ENCODE results near the gene SLC25A18. TPM values are rescaled to one million over a fixed set of nuclear protein-coding genes. Genes with fewer than 3 reads are reported as not detected.

SLC25A18 gene
- total and polyA plus RNA-seq, 2 of the 8 experiments (the other 6 are each of a cell fraction or from before 2014, with no cell fraction given), result 2.8 to 2.9 TPM

DNA sequence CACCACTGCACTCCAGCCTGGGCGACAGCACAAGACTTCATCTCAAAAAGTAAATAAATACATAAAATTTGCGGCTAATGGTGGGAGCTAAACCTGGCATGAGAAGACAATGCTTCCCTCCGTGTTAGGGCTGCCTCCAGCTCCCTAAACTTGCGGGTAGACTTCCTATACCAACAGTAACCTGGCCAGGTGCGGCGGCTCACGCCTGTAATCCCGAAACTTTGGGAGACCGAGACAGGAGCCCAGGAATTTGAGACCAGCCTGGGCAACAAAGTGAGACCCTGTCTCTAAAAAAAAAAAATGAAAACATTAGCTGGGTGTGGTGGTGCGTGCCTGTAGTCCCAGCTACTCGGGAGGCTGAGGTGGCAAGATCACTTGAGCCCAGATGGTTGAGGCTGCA, 25.3 kb downstream of the SLC25A18 start:
- FAIRE-seq (no peak), DNase-seq (ENCODE audit: low read depth in 1 of 2, low spot score in 2 of 2) (no peak)
- Histone ChIP-seq H2BK15ac (ENCODE audit: low read length) (no peak overlapping the region), H2BK120ac (replicated peaks; ENCODE audit: low read depth, low read length) (no peak overlapping the region), H2AK5ac (ENCODE audit: low read depth, low read length) (no peak overlapping the region), H3K4ac (replicated peaks; ENCODE audit: insufficient read length, low read depth, low read length) (no peak overlapping the region), H3K9me3 (ENCODE audit: insufficient read depth in 2 of 2, low read depth in 1 of 2, low read length in 1 of 2) (no peaks in the 10 kb centered on the region), H2BK20ac (ENCODE audit: low read length) (no peak overlapping the region), H3K56ac (replicated peaks; ENCODE audit: insufficient read length, low read depth, low read length) (no peak overlapping the region), H2AFZ (ENCODE audit: low read length) (no peak overlapping the region), H3K79me1 (ENCODE audit: low read depth, low read length) (no peaks in the 10 kb centered on the region), H3K4me1 (replicated peaks in 1 of 4; ENCODE audit: control insufficient read depth in 3 of 4, insufficient read depth in 4 of 4, low read length in 3 of 4) (no peaks in the 10 kb centered on the region), H4K91ac (replicated peaks; ENCODE audit: insufficient read length, low read length) (no peak overlapping the region), H2BK5ac (ENCODE audit: low read depth, low read length) (no peak overlapping the region), H4K8ac (ENCODE audit: extremely low read depth, insufficient read depth, low read length) (no peak overlapping the region), H3K36me3 (ENCODE audit: control insufficient read depth in 2 of 4, insufficient read depth in 4 of 4, low read length in 3 of 4) (peaks cover 10 to 26% (median 20%) of the 10 kb centered on the region in 4 experiments; a peak in 7 of 8 replicates), H4K5ac (ENCODE audit: insufficient read length, low read depth, low read length) (no peak overlapping the region), H3K9ac (replicated peaks in 1 of 4; ENCODE audit: extremely low read depth in 1 of 4, low read depth in 3 of 4, low read length in 3 of 4) (no peak overlapping the region), H3K27ac (ENCODE audit: low read depth, low read length) (no peak overlapping the region), H3K23ac (ENCODE audit: insufficient read length) (no peak overlapping the region), H2BK12ac (ENCODE audit: low read depth, low read length) (no peak overlapping the region), H4K20me1 (replicated peaks in 1 of 2; ENCODE audit: control insufficient read depth in 1 of 2, insufficient read depth in 2 of 2, low read length in 2 of 2) (peaks cover 0 to 1% of the 10 kb centered on the region in 2 experiments), H3K27me3 (replicated peaks in 1 of 4; ENCODE audit: control insufficient read depth in 3 of 4, extremely low read depth in 1 of 4, insufficient read depth in 3 of 4, low read length in 3 of 4) (no peaks in the 10 kb centered on the region), H3K79me2 (ENCODE audit: control insufficient read depth in 1 of 2, insufficient read depth in 2 of 2, low read length in 2 of 2) (no peaks in the 10 kb centered on the region), H3K4me2 (ENCODE audit: insufficient read depth in 1 of 2, low read depth in 2 of 2, low read length in 2 of 2) (no peak overlapping the region), H3K18ac (ENCODE audit: extremely low read depth, low read length) (no peak overlapping the region), H3K23me2 (ENCODE audit: low read depth, low read length) (no peaks in the 10 kb centered on the region), H3K14ac (ENCODE audit: insufficient read length) (no peak overlapping the region), H3K4me3 (ENCODE audit: extremely low read depth in 1 of 4, insufficient read depth in 2 of 4, low read depth in 3 of 4, low read length in 4 of 4) (no peak overlapping the region)
- CTCF ChIA-PET (ENCODE audit: partially characterized antibody), result interaction anchor here (0.5 to 4.0 kb wide), 8 partner anchors 8 to 427 kb away, joined by 3 to 27 read pairs (median 4); no protein-coding TSS in a partner anchor
- WGBS, 2 experiments (ENCODE audit: extremely low coverage in 1 of 2, insufficient coverage in 1 of 2, insufficient read length in 1 of 2, insufficient replicate concordance in 2 of 2, low coverage in 1 of 2, low lambda C conversion rate in 2 of 2, missing lambda C conversion rate in 1 of 2), result 92% methylated on average over 11 of the region's 11 CpGs; no CpG with 5 or more reads in 1 of the 2 experiments
- POLR2A ChIA-PET (ENCODE audit: partially characterized antibody), result interaction anchor here (0.6 to 3.7 kb wide), 6 partner anchors 12 to 1853 kb away, joined by 3 to 16 read pairs (median 9); partner anchors contain the start of gene SLC25A18
- TF ChIP-seq ASH2L (IDR thresholded peaks at IDR 0.05; ENCODE audit: low read length) (no peak), RAD21 (IDR thresholded peaks at IDR 0.05 in 1 of 2, conservative IDR thresholded peaks at IDR 0.05 in 1 of 2; ENCODE audit: low read depth in 2 of 2, low read length in 2 of 2) (no peak), CHD2 (IDR thresholded peaks at IDR 0.05; ENCODE audit: low read length) (no peak), GABPA (IDR thresholded peaks at IDR 0.05; ENCODE audit: borderline replicate concordance, insufficient read depth, low read length) (no peak), CREB1 (IDR thresholded peaks at IDR 0.05) (no peak), RBBP5 (IDR thresholded peaks at IDR 0.05; ENCODE audit: borderline replicate concordance, low read depth, low read length) (no peak), HDAC2 (IDR thresholded peaks at IDR 0.05; ENCODE audit: borderline replicate concordance in 1 of 2, low read depth in 2 of 2, low read length in 2 of 2) (no peak), KDM1A (IDR thresholded peaks at IDR 0.05; ENCODE audit: borderline replicate concordance, low read length) (no peak), KDM5A (IDR thresholded peaks at IDR 0.05; ENCODE audit: low read length) (no peak), SUZ12 (IDR thresholded peaks at IDR 0.05; ENCODE audit: low read length) (no peak), SP1 (IDR thresholded peaks at IDR 0.05; ENCODE audit: low read depth, low read length) (no peak)
- TF ChIP-seq, protein P1, sequence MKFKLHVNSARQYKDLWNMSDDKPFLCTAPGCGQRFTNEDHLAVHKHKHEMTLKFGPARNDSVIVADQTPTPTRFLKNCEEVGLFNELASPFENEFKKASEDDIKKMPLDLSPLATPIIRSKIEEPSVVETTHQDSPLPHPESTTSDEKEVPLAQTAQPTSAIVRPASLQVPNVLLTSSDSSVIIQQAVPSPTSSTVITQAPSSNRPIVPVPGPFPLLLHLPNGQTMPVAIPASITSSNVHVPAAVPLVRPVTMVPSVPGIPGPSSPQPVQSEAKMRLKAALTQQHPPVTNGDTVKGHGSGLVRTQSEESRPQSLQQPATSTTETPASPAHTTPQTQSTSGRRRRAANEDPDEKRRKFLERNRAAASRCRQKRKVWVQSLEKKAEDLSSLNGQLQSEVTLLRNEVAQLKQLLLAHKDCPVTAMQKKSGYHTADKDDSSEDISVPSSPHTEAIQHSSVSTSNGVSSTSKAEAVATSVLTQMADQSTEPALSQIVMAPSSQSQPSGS (IDR thresholded peaks at IDR 0.05; ENCODE audit: low read length), result no peak
